Neuronal stem cell (in vitro differentiated cells): ENCODE data around the gene GIPC1.

Experiments
- DNase-seq: peaks from one replicate; pipeline ENCODE4 v3.0.0-alpha.2; 2013; ENCODE audit warnings: low spot score
- H2AFZ ChIP-seq: one replicate; pipeline ENCODE4 v1.6.1; 2013; ENCODE audit warnings: mild to moderate bottlenecking, low read length, inconsistent platforms
- H2AK5ac ChIP-seq: 2 replicates; pipeline ENCODE4 v1.6.1; 2013; ENCODE audit warnings: low read depth, mild to moderate bottlenecking, inconsistent platforms, low read length, moderate library complexity, mixed read lengths
- H2BK120ac ChIP-seq: 2 replicates; pipeline ENCODE4 v1.6.1; 2013; ENCODE audit warnings: low read depth, mild to moderate bottlenecking, inconsistent platforms, low read length, moderate library complexity, mixed read lengths
- H2BK12ac ChIP-seq: one replicate; pipeline ENCODE4 v1.6.1; 2013; ENCODE audit warnings: low read length, inconsistent platforms
- H2BK15ac ChIP-seq: 2 replicates; pipeline ENCODE4 v1.6.1; 2013; ENCODE audit warnings: mild to moderate bottlenecking, low read length, inconsistent platforms, mixed read lengths
- H2BK5ac ChIP-seq: one replicate; pipeline ENCODE4 v1.6.1; 2013; ENCODE audit warnings: inconsistent platforms, mild to moderate bottlenecking, low read length, moderate library complexity
- H3K14ac ChIP-seq: one replicate; pipeline ENCODE4 v1.6.1; 2013; ENCODE audit warnings: low read length, inconsistent platforms
- H3K18ac ChIP-seq: 2 replicates; pipeline ENCODE4 v1.6.1; 2013; ENCODE audit warnings: low read length, inconsistent platforms
- H3K23ac ChIP-seq: 2 replicates; pipeline ENCODE4 v1.6.1; 2013; ENCODE audit warnings: low read depth, mild to moderate bottlenecking, mixed read lengths, low read length, inconsistent platforms; ENCODE audit not compliant: poor library complexity
- H3K27ac ChIP-seq: replicated peaks from 3 replicates; pipeline ENCODE4 v1.5.1; 2013; ENCODE audit warnings: low read length, inconsistent platforms
- H3K27me3 ChIP-seq, 3 experiments: 2 replicates each; pipeline ENCODE4 v1.6.1; 2013; ENCODE audit warnings: low read length in 3 of 3, mild to moderate bottlenecking in 2 of 3, inconsistent platforms in 1 of 3, low read depth in 1 of 3, mixed read lengths in 1 of 3, moderate library complexity in 1 of 3; ENCODE audit not compliant: control insufficient read depth in 3 of 3, insufficient read depth in 3 of 3
- H3K36me3 ChIP-seq, 2 donors: replicated peaks in 1 of 2; 2 replicates each; pipeline ENCODE4 v1.6.1; 2013; ENCODE audit warnings: low read length in 2 of 2; ENCODE audit not compliant: control insufficient read depth in 2 of 2, insufficient read depth in 2 of 2
- H3K4ac ChIP-seq: 2 replicates; pipeline ENCODE4 v1.6.1; 2013; ENCODE audit warnings: inconsistent platforms, mild to moderate bottlenecking, low read length, moderate library complexity
- H3K4me1 ChIP-seq, 2 donors: 1 replicate in 1 of 2; 2 replicates in 1 of 2; pipeline ENCODE4 v1.6.1; 2013; ENCODE audit warnings: low read length in 2 of 2, low read depth in 1 of 2; ENCODE audit not compliant: control insufficient read depth in 2 of 2, insufficient read depth in 1 of 2
- H3K4me2 ChIP-seq: one replicate; pipeline ENCODE4 v1.6.1; 2013; ENCODE audit warnings: mild to moderate bottlenecking, low read length, inconsistent platforms; ENCODE audit not compliant: insufficient read depth, poor library complexity, severe bottlenecking
- H3K4me3 ChIP-seq, 2 donors: 2 replicates each; pipeline ENCODE4 v1.5.1; 2013; ENCODE audit warnings: low read length in 2 of 2, mild to moderate bottlenecking in 2 of 2, inconsistent platforms in 1 of 2, moderate library complexity in 1 of 2
- H3K79me1 ChIP-seq: one replicate; pipeline ENCODE4 v1.6.1; 2013; ENCODE audit warnings: low read depth, mild to moderate bottlenecking, inconsistent platforms, low read length, moderate library complexity
- H3K9ac ChIP-seq: one replicate; pipeline ENCODE4 v1.6.1; 2013; ENCODE audit warnings: mild to moderate bottlenecking, low read depth, low read length, inconsistent platforms; ENCODE audit not compliant: poor library complexity
- H3K9me3 ChIP-seq, 2 donors: replicated peaks in 1 of 2; 2 replicates each; pipeline versions ENCODE3 to v1.6.1; 2013; ENCODE audit warnings: low read length in 2 of 2, mild to moderate bottlenecking in 2 of 2, inconsistent platforms in 1 of 2, low read depth in 1 of 2, mixed read lengths in 1 of 2, moderate library complexity in 1 of 2; ENCODE audit not compliant: control insufficient read depth in 2 of 2, insufficient read depth in 1 of 2
- H4K8ac ChIP-seq: one replicate; pipeline ENCODE4 v1.6.1; 2013; ENCODE audit warnings: low read depth, mild to moderate bottlenecking, inconsistent platforms, low read length, moderate library complexity
- H4K91ac ChIP-seq: one replicate; pipeline ENCODE4 v1.6.1; 2013; ENCODE audit warnings: low read length, low read depth, mild to moderate bottlenecking, inconsistent platforms; ENCODE audit not compliant: poor library complexity
- WGBS, 2 donors: extraction: QIAGEN DNeasy Blood & Tissue Kit; methylation state at CpG; one replicate each; pipeline ENCODE4 v1.1.7; 2013; ENCODE audit warnings: missing lambda C conversion rate in 2 of 2, mixed read lengths in 1 of 2; ENCODE audit not compliant: insufficient read length in 2 of 2, insufficient replicate concordance in 1 of 2; ENCODE audit errors: extremely low coverage in 2 of 2; 5-methylcytosine and 5-hydroxymethylcytosine counted together

The GIPC1 gene

GRCh38 chr19:14516746-14517438 lies 21.0 kb upstream of the GIPC1 start:
- peak overlapping the region; percentile 87 to 98 for H3K4me3 ChIP-seq
- H3K18ac ChIP-seq: no peak overlapping the region
- H4K8ac ChIP-seq: no peak overlapping the region
- H2BK5ac ChIP-seq: no peak overlapping the region
- H3K9ac ChIP-seq: no peak overlapping the region
- no peak overlapping the region for H2BK120ac ChIP-seq
- H3K79me1 ChIP-seq: peaks cover 5% of the 10 kb centered on the region
- peaks cover 22 to 46% of the 10 kb centered on the region in 2 donors for H3K36me3 ChIP-seq
- H3K4me2 ChIP-seq: peak overlapping the region; percentile 64
- H4K91ac ChIP-seq: no peak overlapping the region
- no peak for DNase-seq
- H2AFZ ChIP-seq: no peak overlapping the region
- no peak overlapping the region for H2AK5ac ChIP-seq
- H3K27me3 ChIP-seq: no peaks in the 10 kb centered on the region
- WGBS, 2 donors: no CpG with 5 or more reads among the region's 22 CpGs
- H2BK12ac ChIP-seq: no peak overlapping the region
- H3K4ac ChIP-seq: no peak overlapping the region
- H3K27ac ChIP-seq: no peak overlapping the region
- H3K23ac ChIP-seq: no peak overlapping the region
- H3K4me1 ChIP-seq: peaks cover 10 to 13% of the 10 kb centered on the region in 2 donors
- no peak overlapping the region for H2BK15ac ChIP-seq
- no peak overlapping the region for H3K14ac ChIP-seq
- H3K9me3 ChIP-seq: no peaks in the 10 kb centered on the region

DNA sequence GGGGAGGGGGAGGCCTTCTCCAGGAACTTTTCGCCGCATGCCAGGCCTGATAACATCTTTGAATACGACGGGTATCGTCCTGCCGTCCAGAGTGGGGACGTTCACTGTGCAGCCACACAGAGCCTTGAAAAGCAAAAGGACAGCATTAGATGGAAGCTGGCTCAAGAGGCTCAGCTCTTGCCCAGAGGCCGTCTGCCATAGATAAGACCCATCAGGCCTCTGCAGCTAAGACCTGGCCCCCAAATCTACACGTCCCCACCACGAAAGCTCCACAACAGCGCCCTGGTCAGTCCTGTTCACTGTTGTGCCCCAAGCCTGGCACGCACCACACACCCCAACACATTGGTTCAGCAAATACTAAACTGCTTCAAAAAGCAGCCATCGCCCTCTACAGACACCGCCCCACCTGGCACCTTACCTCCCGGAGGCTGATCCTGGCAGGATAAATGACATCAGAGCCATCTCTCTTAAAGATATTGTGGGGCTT lies 20.2 kb upstream of the GIPC1 start:
- Histone ChIP-seq H2BK15ac (no peak overlapping the region), H3K4me3 (peak overlapping the region; percentile 11 to 98), H2AFZ (no peak overlapping the region), H3K4me1 (peaks cover 10 to 13% of the 10 kb centered on the region in 2 donors), H3K4ac (no peak overlapping the region), H3K4me2 (no peak overlapping the region), H2BK12ac (no peak overlapping the region), H3K27me3 (no peaks in the 10 kb centered on the region), H2BK5ac (no peak overlapping the region), H3K36me3 (peaks cover 22 to 46% of the 10 kb centered on the region in 2 donors), H3K18ac (no peak overlapping the region), H3K9me3 (no peaks in the 10 kb centered on the region), H3K23ac (no peak overlapping the region), H4K8ac (no peak overlapping the region), H3K79me1 (peaks cover 5% of the 10 kb centered on the region), H2AK5ac (no peak overlapping the region), H3K27ac (no peak overlapping the region), H4K91ac (no peak overlapping the region), H2BK120ac (no peak overlapping the region), H3K9ac (peak overlapping the region; percentile 24), H3K14ac (no peak overlapping the region)
- no peak for DNase-seq
- no CpG with 5 or more reads among the region's 15 CpGs for WGBS, 2 donors

GRCh38 chr19:14515501-14516047 lies 19.6 kb upstream of the GIPC1 start:
- peaks cover 10 to 13% of the 10 kb centered on the region in 2 donors for H3K4me1 ChIP-seq
- no peak overlapping the region for H3K27ac ChIP-seq
- no peaks in the 10 kb centered on the region for H3K9me3 ChIP-seq
- DNase-seq: no peak
- H3K14ac ChIP-seq: no peak overlapping the region
- peaks cover 22 to 46% of the 10 kb centered on the region in 2 donors for H3K36me3 ChIP-seq
- no peak overlapping the region for H2BK120ac ChIP-seq
- H3K4ac ChIP-seq: no peak overlapping the region
- no peak overlapping the region for H2BK5ac ChIP-seq
- H3K4me3 ChIP-seq: peak overlapping the region in 1 of 2 donors; percentile 98
- no peak overlapping the region for H2AFZ ChIP-seq
- H4K8ac ChIP-seq: no peak overlapping the region
- no peak overlapping the region for H2BK12ac ChIP-seq
- no peak overlapping the region for H3K18ac ChIP-seq
- no peak overlapping the region for H4K91ac ChIP-seq
- no peak overlapping the region for H3K4me2 ChIP-seq
- WGBS, 2 donors: no CpG with 5 or more reads among the region's 8 CpGs
- peaks cover 5% of the 10 kb centered on the region for H3K79me1 ChIP-seq
- H2BK15ac ChIP-seq: no peak overlapping the region
- no peak overlapping the region for H3K9ac ChIP-seq
- no peaks in the 10 kb centered on the region for H3K27me3 ChIP-seq
- H3K23ac ChIP-seq: no peak overlapping the region
- no peak overlapping the region for H2AK5ac ChIP-seq

DNA sequence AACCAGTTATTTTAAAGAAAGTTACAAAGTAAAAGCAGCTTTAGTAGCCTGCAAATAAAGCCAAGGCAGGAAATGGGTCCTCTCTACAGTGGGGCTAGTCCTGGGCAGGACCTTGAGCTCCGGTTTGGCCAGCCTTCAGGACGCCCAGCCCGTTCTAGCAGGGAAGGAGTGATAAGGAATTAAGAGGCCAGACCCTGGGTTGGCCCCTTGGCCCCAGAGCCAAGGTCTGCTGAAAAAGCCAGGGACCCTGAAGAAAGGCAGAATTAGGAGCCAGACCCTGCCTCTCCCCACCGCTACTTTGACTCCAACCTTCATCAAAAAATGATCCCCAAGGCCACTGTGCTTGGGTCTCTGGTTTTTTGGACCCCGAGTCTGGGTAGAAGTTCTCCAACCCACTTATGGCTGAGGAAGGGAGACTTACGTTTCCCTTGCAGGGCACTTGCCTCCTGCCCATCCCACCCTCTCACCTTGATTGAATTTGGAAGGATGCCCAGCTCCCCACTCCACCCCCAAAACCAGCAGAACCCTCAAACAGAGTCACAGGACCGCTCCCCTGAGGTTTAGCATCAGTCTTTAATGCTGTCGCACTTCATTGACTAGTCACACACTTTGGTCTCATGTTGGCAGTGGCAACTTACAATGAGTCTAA lies 18.4 kb upstream of the GIPC1 start:
- no peak for DNase-seq
- Histone ChIP-seq H2AFZ (no peak overlapping the region), H3K79me1 (peaks cover 5% of the 10 kb centered on the region), H4K91ac (no peak overlapping the region), H2BK120ac (no peak overlapping the region), H3K14ac (no peak overlapping the region), H4K8ac (no peak overlapping the region), H3K9me3 (no peaks in the 10 kb centered on the region), H2BK15ac (no peak overlapping the region), H3K18ac (no peak overlapping the region), H2BK12ac (no peak overlapping the region), H3K4me3 (no peak overlapping the region), H3K4me1 (peaks cover 9 to 10% of the 10 kb centered on the region in 2 donors), H2AK5ac (no peak overlapping the region), H3K4ac (no peak overlapping the region), H3K27ac (no peak overlapping the region), H3K4me2 (no peak overlapping the region), H3K23ac (no peak overlapping the region), H3K27me3 (no peaks in the 10 kb centered on the region), H2BK5ac (no peak overlapping the region), H3K36me3 (peaks cover 22 to 46% of the 10 kb centered on the region in 2 donors), H3K9ac (no peak overlapping the region)
- WGBS, 2 donors: no CpG with 5 or more reads among the region's 8 CpGs
